Measurements from ENCODE around the gene GPR107.

The GPR107 gene

GRCh38 chr9:130156672-130157071 is 103.0 kb downstream of the GPR107 start:
- TF ChIP-seq, protein P1, sequence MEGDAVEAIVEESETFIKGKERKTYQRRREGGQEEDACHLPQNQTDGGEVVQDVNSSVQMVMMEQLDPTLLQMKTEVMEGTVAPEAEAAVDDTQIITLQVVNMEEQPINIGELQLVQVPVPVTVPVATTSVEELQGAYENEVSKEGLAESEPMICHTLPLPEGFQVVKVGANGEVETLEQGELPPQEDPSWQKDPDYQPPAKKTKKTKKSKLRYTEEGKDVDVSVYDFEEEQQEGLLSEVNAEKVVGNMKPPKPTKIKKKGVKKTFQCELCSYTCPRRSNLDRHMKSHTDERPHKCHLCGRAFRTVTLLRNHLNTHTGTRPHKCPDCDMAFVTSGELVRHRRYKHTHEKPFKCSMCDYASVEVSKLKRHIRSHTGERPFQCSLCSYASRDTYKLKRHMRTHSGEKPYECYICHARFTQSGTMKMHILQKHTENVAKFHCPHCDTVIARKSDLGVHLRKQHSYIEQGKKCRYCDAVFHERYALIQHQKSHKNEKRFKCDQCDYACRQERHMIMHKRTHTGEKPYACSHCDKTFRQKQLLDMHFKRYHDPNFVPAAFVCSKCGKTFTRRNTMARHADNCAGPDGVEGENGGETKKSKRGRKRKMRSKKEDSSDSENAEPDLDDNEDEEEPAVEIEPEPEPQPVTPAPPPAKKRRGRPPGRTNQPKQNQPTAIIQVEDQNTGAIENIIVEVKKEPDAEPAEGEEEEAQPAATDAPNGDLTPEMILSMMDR (IDR thresholded peaks at IDR 0.05; ENCODE audit: extremely low read depth, missing control alignments), result no peak
- no peak for DNase-seq (ENCODE audit: low spot score)

GRCh38 chr9:130157079-130157478 is 103.4 kb downstream of the GPR107 start:
- no peak for DNase-seq (ENCODE audit: low spot score)
- TF ChIP-seq, protein P1 (IDR thresholded peaks at IDR 0.05; ENCODE audit: extremely low read depth, missing control alignments), result no peak

DNA sequence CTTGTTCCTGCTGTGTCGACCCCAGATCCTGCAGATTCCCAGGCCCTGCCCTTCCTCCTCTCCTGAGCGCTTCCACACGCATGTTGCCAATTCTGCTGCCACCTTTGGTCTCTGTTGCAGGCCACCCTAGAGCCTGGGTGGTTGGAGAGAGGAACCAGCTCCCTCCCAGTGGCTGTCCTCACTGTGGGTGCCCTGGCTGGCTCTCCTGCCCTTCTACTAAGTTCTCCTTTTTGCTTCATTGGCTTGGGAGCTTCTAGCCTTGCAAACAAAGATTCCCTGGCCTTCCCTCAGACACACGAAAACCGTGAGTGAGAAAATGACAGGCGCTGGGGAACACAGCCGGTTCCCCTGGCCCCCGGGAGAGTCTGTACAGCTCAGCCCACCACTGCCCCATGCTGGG is 104.3 kb downstream of the GPR107 start:
- DNase-seq (ENCODE audit: low spot score), result no peak
- TF ChIP-seq, protein P1 (IDR thresholded peaks at IDR 0.05; ENCODE audit: extremely low read depth, missing control alignments), result no peak

DNA sequence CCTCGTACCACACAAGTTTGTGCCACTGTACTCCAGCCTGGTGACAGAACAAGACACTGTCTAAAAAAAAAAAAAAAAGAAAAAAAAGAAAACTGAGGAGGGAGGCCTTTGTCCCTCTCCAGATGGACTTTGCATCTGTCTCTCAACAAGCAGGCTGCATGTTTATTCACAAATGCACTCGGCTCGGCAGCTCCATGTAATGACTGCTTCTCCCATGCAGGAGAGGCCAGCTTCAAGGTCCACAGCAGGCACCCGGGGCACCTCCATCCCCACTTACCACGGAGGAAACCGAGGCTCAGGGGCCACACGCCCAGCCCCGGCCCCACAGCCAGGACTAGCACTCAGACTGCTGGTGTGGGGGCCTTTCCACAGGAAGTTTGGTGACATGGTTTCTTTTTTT is 105.4 kb downstream of the GPR107 start:
- TF ChIP-seq, protein P1 (IDR thresholded peaks at IDR 0.05; ENCODE audit: extremely low read depth, missing control alignments), result no peak
- no peak for DNase-seq (ENCODE audit: low spot score)

DNA sequence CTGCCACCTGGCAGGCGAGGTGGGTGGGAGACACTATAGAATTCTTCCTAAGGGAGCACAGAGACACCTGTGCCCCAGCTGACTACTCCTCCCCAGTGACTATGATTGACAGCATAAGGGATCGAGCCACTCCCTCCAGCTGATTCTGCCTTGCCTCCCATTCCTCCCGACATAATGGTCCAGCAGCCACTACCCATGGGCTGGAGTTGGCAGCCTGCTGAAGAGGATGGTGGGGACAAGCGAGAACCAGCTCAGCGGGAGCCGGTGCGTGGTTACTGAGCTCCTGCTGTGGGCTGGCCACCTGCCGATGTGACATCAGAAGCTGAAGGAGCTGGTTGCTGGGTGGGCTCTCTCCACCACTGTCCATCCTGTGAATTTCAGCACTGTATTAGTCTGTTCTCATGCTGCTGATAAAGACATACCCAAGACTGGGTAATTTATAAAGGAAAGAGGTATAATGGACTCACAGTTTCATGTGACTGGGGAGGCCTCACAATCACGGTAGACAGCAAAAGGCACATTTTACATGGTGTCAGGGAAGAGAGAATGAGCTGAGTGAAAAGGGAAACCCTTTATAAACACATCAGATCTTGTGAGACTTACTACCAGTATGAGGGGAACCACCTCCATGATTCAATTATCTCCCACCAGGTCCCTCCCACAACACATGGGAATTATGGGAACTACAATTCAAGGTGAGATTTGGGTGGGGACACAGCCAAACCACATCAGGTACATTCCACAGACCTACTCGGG is 106.4 kb downstream of the GPR107 start:
- no peak for DNase-seq (ENCODE audit: low spot score)
- TF ChIP-seq, protein P1 (IDR thresholded peaks at IDR 0.05; ENCODE audit: extremely low read depth, missing control alignments), result no peak

- DNase-seq (ENCODE audit: low spot score), result no peak
- TF ChIP-seq, protein P1 (IDR thresholded peaks at IDR 0.05; ENCODE audit: extremely low read depth, missing control alignments), result no peak
Observed at GRCh38 chr9:130160862-130161470, 107.3 kb downstream of the GPR107 start.

DNA sequence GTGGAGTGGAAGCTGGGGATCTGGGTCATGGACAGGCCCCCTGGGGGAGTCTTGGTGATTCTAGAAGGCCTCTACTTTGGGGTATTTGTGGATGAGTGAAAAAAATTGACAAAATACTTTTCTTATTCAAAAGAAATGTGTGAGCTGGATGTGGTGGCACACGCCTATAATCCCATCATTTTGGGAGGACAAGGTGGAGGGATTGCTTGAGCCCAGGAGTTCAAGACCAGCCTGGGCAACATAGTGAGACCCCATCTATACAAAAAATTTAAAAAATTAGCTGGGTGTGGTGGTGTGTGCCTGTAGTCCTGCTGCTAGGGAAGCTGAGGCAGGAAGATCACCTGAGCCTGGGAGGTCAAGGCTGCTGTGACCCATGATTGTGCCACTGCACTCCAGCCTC is 111.9 kb downstream of the GPR107 start:
- DNase-seq (ENCODE audit: low spot score), result no peak
- TF ChIP-seq, protein P1 (IDR thresholded peaks at IDR 0.05; ENCODE audit: extremely low read depth, missing control alignments), result no peak

Measured in GM20000 (cell line).